ENCODE data around the gene DLK1.

Gene DLK1

GRCh38 chr14:100787659-100788058, 61.0 kb downstream of the DLK1 start:
- H3K4me3 ChIP-seq (ENCODE audit: low read length), result no peak overlapping the region
- TF ChIP-seq, protein P1, sequence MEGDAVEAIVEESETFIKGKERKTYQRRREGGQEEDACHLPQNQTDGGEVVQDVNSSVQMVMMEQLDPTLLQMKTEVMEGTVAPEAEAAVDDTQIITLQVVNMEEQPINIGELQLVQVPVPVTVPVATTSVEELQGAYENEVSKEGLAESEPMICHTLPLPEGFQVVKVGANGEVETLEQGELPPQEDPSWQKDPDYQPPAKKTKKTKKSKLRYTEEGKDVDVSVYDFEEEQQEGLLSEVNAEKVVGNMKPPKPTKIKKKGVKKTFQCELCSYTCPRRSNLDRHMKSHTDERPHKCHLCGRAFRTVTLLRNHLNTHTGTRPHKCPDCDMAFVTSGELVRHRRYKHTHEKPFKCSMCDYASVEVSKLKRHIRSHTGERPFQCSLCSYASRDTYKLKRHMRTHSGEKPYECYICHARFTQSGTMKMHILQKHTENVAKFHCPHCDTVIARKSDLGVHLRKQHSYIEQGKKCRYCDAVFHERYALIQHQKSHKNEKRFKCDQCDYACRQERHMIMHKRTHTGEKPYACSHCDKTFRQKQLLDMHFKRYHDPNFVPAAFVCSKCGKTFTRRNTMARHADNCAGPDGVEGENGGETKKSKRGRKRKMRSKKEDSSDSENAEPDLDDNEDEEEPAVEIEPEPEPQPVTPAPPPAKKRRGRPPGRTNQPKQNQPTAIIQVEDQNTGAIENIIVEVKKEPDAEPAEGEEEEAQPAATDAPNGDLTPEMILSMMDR (IDR thresholded peaks at IDR 0.05; ENCODE audit: insufficient read depth, low read depth, low read length, missing control alignments), result no peak
- DNase-seq (ENCODE audit: low read depth), result no peak

Measured in epithelial cell of esophagus (primary cell).